GM12872 (cell line): ENCODE measurements around the gene PAX2.

ENCODE experiments used
- TF ChIP-seq, protein P1 (sequence below): IDR thresholded peaks from 3 replicates; pipeline ENCODE4 v1.5.1; 2011; ENCODE audit warnings: low read depth, mild to moderate bottlenecking, low read length, moderate library complexity; ENCODE audit not compliant: insufficient read depth

Gene PAX2

DNA sequence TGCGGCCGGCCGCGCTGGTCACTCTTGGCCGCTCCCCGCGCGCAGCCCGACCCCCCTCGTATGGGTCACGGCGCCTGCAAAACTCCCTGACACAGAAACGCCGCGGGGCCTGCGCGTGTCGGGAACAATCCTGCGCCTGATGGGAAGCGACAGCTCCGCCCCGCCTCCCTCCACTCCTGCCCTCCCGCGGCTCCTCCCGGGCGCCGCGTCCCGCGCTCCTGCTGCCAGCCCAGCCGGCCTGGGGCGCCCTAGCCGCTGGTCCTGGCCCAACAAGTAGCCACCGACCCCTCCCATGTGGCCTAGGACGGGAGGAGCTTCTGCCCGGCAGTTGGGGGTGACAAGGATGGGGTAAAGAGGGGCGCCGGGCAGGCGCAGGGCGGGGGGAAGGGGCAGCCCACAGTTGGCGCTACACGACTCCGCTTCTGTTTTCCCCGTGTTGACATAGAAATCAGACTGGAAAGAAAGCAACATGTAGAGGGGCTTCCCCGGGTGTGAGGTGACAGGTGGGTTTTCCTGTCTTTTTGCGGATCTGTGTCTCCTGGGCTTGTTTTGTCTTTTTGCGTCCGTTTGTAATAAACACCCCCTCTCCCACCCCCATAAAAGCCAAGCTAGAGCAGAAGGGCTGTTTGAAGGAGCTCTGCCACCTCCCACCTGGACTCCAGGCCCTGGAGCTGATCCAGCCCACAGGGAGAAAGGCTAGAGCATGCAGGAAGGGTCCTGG, 35.1 kb upstream of the PAX2 start:
- TF ChIP-seq, protein P1, sequence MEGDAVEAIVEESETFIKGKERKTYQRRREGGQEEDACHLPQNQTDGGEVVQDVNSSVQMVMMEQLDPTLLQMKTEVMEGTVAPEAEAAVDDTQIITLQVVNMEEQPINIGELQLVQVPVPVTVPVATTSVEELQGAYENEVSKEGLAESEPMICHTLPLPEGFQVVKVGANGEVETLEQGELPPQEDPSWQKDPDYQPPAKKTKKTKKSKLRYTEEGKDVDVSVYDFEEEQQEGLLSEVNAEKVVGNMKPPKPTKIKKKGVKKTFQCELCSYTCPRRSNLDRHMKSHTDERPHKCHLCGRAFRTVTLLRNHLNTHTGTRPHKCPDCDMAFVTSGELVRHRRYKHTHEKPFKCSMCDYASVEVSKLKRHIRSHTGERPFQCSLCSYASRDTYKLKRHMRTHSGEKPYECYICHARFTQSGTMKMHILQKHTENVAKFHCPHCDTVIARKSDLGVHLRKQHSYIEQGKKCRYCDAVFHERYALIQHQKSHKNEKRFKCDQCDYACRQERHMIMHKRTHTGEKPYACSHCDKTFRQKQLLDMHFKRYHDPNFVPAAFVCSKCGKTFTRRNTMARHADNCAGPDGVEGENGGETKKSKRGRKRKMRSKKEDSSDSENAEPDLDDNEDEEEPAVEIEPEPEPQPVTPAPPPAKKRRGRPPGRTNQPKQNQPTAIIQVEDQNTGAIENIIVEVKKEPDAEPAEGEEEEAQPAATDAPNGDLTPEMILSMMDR = no peak

DNA sequence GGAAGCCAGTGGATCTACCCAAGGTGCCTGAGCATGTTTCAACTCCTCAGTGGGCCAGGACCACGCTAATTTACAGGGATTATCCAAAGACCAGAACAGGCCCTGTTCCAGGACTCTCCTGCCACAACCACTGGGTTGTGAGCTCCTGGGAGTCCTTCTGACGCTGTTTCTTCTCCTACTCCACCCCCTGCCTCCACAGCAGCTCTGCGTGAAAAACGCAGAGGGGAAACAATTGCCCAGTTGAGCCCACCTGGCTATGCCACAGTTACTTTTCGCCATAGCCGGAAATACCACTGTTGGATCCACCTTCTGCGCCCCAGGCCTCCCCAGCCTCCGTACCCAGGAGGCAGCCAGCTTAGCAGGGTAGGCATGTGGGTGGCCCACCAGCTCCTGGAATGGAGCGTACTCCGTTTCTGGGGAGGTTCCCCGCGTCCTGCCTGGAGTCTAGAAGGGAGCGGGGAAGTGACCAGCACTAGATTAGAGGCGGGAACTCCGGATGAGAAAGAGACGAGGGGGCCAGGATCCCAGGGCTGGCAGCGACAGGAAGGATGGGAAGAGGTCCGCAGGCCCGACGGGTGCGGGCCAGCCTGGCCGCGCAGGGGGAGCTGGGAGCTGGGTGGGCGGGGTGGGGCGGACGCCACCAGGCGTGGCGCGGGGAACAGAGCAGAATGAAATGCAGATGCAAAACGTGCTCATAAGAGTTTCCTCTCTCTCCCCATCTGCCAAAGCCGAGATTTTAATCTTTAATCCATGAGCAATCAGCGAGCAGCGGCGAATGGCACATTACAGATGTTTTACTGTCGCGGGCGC, 32.1 kb upstream of the PAX2 start:
- TF ChIP-seq, protein P1 = no peak

DNA sequence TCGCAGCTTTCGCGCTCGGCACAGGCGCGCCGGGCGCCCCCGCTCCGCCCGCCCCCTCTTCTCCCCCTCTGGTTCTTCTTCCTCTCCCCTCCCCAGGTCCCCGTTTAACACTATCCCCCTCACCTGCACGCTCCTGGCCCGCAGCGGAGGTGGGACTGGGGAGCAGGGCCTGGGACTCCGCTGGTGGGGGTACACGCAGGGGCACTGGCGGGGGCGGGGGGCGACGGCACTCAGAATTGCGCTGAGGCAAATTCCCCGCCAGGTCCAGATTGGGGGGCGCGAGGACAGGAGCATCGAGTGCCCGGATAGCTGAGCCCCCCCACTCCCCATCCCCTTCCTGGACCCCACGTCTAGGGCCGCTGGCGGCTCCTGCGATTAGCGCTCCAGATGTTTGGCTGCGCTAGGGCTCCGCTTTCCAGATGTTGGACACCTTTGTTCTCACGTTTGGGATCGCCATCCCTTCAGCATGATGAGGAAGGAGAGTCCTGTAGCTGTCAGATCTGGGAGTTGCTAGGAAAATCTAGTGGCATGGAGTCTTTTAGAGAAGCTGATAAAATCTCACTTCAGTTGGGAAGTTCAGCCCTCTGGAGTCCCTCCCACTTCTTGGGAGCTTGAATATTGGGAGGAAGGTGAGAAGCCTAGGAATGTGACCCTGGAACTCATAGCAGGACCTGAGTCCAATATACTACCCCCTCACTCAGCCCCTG, 31.4 kb upstream of the PAX2 start:
- TF ChIP-seq, protein P1 = no peak

DNA sequence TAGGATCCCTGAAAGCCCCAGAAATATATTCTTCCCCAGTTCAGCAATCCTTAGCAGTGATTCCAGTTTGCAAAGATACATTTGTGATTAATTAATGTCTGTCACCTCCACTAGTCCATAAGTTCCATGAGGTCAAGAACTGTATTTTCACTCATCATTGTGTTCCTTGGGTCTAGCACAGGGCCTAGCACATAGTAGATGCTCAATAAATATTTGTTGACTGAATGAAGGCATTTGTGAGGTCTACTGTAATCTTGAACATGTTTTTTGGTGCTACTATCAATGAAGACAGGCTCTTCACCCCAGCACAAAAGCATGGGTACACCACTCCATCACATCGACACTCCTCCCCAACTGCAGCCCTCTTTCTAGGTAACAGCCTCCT, 30.8 kb upstream of the PAX2 start:
- TF ChIP-seq, protein P1 = no peak

DNA sequence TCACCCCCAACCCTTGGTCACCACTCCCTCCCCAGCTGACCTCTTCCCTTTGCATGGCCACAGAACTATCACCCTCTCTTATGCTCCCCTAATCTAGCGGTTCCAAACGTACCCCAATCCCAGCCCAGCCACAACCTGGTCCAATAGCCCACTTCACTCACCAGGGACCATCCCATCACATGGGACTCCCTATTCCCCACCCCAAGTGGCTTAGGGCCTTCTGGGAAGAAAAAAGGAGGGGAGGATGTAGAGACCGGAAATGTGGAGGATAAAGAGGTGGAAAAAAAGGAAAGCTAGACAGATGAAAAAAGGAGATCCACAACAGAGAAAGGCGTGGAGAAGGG, 30.3 kb upstream of the PAX2 start:
- TF ChIP-seq, protein P1 = no peak

DNA sequence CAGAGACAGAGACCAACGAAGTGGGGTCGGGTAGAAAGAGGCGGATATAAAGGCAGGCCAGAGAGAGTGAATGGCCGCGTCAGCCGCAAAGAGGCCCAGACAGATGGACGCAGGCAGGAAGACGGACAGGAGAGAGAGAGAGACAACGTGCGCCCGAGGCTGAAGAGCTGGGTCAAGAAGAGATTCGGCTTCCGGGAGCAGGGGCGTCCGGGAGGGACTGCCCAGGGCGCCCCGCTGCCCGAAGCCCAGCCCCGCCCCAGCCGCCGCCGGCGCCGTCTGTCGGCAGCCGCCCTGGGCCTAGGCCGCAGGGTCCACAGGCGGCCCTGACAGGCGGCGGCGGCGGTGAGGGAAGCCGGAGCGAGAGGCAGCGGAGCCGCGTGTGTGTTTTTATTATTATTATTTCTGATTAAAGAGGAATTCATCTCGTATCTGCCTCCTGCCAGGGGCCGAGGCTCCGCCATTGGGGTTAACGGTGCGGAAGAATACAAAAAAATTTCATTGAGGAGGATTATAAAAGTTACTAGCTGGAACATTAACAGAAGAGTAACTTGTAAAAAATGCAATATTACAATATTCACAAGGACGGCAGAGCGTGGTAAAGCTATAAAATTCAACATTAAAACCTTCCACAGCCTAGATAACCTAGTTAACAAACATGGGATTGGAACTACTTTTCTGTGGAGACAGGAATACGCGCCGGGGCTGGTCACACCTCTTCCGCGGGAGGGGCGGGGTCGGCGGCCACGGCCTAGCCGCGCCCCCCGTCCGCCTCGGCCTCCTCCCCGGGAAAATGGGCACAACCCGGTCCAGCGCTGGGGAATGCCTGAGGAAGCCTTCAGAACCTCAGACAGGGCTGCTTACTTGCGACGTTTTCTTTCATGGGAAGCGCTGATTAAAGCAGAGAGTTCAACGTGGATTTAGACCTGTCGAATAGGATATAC, 29.7 kb upstream of the PAX2 start:
- TF ChIP-seq, protein P1 = no peak
